GM12875 (cell line): ENCODE measurements around the gene GNA12.

Experiments used
- H3K4me3 ChIP-seq: one replicate; pipeline ENCODE4 v1.5.1; 2011; ENCODE audit warnings: low read depth, low read length, control low read depth
- TF ChIP-seq, protein P1 (sequence below): IDR thresholded peaks from 2 replicates; pipeline ENCODE4 v1.5.1; 2011; ENCODE audit warnings: low read depth, mild to moderate bottlenecking, control low read depth, inconsistent platforms, low read length, moderate library complexity, borderline replicate concordance; ENCODE audit not compliant: insufficient read depth

GNA12 gene

DNA sequence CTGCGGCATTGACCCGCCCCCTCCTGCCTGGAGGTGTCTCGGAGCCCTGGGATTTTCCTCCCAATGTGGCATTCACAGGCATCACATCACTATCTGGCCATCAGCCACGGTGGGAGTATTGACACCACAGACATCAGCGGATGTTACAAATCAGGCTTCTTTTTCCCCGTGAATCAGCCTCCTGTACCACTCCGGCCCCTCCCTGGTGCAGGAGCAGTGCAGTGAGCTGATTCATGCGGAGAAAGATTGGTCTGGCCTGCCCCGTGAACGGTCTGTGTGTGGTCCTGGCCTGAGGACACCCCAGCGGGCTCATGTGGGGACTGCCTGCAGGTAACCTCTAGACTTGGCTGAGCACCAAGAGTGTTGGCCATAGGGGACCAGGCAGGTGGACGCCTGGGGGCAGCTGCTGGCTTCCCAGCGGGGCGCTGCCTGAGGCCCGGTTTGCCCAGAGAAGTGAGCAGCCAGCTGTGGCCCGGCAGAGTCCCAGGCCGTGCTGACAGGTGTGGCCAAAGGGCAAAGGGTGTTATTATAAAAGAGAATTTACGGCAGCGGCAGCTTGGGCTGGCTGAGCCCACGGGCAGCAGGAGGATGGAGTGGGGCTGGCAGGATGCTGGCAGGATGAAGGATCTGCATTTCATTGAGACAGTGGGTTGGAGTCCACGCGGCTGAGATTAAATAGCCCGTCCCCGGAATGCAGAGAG is 32.1 kb upstream of the GNA12 start:
- TF ChIP-seq, protein P1, sequence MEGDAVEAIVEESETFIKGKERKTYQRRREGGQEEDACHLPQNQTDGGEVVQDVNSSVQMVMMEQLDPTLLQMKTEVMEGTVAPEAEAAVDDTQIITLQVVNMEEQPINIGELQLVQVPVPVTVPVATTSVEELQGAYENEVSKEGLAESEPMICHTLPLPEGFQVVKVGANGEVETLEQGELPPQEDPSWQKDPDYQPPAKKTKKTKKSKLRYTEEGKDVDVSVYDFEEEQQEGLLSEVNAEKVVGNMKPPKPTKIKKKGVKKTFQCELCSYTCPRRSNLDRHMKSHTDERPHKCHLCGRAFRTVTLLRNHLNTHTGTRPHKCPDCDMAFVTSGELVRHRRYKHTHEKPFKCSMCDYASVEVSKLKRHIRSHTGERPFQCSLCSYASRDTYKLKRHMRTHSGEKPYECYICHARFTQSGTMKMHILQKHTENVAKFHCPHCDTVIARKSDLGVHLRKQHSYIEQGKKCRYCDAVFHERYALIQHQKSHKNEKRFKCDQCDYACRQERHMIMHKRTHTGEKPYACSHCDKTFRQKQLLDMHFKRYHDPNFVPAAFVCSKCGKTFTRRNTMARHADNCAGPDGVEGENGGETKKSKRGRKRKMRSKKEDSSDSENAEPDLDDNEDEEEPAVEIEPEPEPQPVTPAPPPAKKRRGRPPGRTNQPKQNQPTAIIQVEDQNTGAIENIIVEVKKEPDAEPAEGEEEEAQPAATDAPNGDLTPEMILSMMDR: no peak

GRCh38 chr7:2873686-2874551 is 29.8 kb upstream of the GNA12 start:
- H3K4me3 ChIP-seq: no peak overlapping the region
- TF ChIP-seq, protein P1: no peak

More for the DNA sequence above, 32.1 kb upstream of the GNA12 start:
- H3K4me3 ChIP-seq: no peak overlapping the region

DNA sequence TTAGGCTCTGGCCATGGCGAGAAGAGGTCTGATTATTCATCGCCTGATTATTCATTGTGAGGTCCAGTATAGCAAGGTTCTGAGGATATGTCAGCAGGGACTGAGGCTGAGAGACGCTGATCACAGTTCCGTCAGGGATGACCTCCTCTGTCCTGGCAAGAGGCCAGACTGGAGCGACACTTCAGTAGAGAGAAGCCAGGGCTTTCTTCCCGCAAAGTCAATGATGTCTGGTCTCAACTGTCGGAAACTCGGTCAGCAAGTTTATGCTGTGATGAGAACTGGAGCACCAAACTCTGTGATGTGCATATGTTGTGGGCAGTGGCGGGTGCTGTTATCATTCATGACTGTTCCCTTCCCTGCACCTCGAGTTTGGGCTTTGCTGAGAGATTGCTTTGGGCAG is 29.0 kb upstream of the GNA12 start:
- TF ChIP-seq, protein P1: no peak
- H3K4me3 ChIP-seq: no peak overlapping the region

- TF ChIP-seq, protein P1: no peak
- no peak overlapping the region for H3K4me3 ChIP-seq
Measured at GRCh38 chr7:2872296-2872874, 28.3 kb upstream of the GNA12 start.

GRCh38 chr7:2870471-2870931 is 26.4 kb upstream of the GNA12 start:
- no peak overlapping the region for H3K4me3 ChIP-seq
- TF ChIP-seq, protein P1: no peak

DNA sequence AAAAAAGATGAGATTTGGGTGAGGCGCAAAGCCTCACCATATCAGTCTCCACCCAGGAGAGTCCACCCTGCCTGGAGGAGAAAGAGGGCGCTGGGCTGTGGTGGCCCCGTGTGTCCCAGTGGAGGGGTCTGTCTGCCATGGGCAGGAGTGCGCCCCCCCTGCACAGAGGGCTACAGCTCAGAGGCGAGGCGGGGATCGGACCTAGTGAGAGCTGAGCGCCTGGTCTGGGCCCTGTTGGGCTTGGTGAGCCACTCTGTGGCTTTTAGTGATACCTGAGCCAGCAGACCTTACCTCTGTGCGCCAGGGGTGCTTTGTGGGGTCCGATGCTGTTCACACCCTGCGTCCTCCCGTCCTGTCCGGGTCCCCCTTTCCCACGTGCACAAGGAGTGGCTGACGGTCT is 25.9 kb upstream of the GNA12 start:
- TF ChIP-seq, protein P1: no peak
- no peak overlapping the region for H3K4me3 ChIP-seq
